ENCODE measurements around the gene ZNF248. TPM values are rescaled to one million over a fixed set of nuclear protein-coding genes. Genes with fewer than 3 reads are reported as not detected.

The ZNF248 gene
- total RNA-seq, 1 donor = 7.6 TPM

DNA sequence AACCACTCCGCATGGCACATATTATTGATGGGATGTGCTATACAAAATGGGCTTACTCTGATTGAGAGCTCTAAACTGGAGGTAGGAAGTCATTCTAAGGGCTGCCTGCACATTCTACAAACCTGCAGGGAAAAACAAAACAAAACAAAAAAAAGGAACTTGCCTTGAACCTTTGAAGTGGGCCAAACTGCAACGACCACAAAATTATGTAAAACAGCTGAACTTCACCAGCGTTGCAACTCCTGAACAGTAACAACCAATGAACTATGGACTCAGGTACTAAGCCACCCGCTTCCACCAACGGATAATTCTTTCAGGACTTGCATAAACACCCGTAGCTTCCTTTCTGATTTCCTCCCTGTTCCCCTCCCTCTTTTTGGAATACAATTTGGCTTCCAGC, 80.4 kb downstream of the ZNF248 start:
- Histone ChIP-seq H3K4me1 (ENCODE audit: insufficient read depth, low read length) (no peaks in the 10 kb centered on the region), H3K27ac (ENCODE audit: low read depth, low read length) (no peak overlapping the region), H3K36me3 (ENCODE audit: insufficient read depth, low read length) (no peaks in the 10 kb centered on the region), H3K79me2 (ENCODE audit: insufficient read depth, low read length) (no peaks in the 10 kb centered on the region), H3K27me3 (ENCODE audit: insufficient read depth, low read length) (no peaks in the 10 kb centered on the region), H3K4me3 (ENCODE audit: insufficient read depth, low read length) (no peak overlapping the region), H3K4me2 (ENCODE audit: insufficient read depth, low read length) (no peak overlapping the region), H2AFZ (ENCODE audit: low read length) (no peak overlapping the region), H4K20me1 (ENCODE audit: insufficient read depth, low read length) (no peaks in the 10 kb centered on the region), H3K9me3 (ENCODE audit: low read depth, low read length) (peaks cover 2% of the 10 kb centered on the region)
- no peak for DNase-seq (ENCODE audit: insufficient read length, low spot score, missing footprints)
- TF ChIP-seq, protein P1, sequence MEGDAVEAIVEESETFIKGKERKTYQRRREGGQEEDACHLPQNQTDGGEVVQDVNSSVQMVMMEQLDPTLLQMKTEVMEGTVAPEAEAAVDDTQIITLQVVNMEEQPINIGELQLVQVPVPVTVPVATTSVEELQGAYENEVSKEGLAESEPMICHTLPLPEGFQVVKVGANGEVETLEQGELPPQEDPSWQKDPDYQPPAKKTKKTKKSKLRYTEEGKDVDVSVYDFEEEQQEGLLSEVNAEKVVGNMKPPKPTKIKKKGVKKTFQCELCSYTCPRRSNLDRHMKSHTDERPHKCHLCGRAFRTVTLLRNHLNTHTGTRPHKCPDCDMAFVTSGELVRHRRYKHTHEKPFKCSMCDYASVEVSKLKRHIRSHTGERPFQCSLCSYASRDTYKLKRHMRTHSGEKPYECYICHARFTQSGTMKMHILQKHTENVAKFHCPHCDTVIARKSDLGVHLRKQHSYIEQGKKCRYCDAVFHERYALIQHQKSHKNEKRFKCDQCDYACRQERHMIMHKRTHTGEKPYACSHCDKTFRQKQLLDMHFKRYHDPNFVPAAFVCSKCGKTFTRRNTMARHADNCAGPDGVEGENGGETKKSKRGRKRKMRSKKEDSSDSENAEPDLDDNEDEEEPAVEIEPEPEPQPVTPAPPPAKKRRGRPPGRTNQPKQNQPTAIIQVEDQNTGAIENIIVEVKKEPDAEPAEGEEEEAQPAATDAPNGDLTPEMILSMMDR (IDR thresholded peaks at IDR 0.05; ENCODE audit: extremely low read depth, low read depth, low read length) = no peak

DNA sequence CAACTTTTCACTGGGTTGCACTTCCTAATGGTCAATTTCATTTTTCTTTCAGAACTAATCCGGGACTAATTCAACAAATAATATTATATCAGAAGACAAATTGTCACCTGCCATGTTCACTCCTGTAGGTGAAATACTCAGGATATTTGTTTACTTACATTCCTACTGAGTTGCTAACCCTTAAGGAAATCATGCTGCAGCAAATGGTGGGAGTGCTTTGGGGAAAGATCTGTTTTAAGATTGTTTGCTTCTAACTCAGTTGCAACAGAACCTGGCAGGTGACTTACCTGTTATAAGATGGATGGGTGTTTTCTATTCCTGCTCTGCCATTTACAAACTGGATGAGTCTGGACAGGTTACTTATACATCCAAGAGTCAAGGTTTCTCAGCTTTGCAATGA, 81.8 kb downstream of the ZNF248 start:
- TF ChIP-seq, protein P1 (IDR thresholded peaks at IDR 0.05; ENCODE audit: extremely low read depth, low read depth, low read length) = no peak
- no peaks in the 10 kb centered on the region for H4K20me1 ChIP-seq (ENCODE audit: insufficient read depth, low read length)
- no peaks in the 10 kb centered on the region for H3K79me2 ChIP-seq (ENCODE audit: insufficient read depth, low read length)
- H3K4me2 ChIP-seq (ENCODE audit: insufficient read depth, low read length) = no peak overlapping the region
- H2AFZ ChIP-seq (ENCODE audit: low read length) = no peak overlapping the region
- H3K27ac ChIP-seq (ENCODE audit: low read depth, low read length) = no peak overlapping the region
- no peaks in the 10 kb centered on the region for H3K36me3 ChIP-seq (ENCODE audit: insufficient read depth, low read length)
- H3K4me3 ChIP-seq (ENCODE audit: insufficient read depth, low read length) = no peak overlapping the region
- H3K4me1 ChIP-seq (ENCODE audit: insufficient read depth, low read length) = no peaks in the 10 kb centered on the region
- peaks cover 2% of the 10 kb centered on the region for H3K9me3 ChIP-seq (ENCODE audit: low read depth, low read length)
- DNase-seq (ENCODE audit: insufficient read length, low spot score, missing footprints) = no peak
- no peaks in the 10 kb centered on the region for H3K27me3 ChIP-seq (ENCODE audit: insufficient read depth, low read length)

DNA sequence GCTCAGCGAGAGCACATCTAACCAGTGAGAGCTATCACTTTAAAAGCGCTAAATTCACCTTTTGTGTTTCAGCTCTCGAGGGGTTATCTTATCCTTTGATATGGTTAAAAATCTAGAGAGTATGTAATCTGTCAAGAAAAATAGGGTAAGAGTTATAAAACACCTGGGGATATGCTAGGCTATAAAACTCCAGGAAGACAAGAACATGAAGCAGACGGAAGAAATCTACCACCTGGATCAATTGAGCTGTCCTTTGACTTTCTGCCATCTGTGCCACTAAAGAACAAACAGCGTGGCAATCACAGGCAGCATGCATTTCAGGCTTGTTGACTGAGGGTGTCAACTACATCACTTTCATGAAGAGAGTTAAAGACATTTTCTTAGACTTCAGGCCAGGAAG, 83.1 kb downstream of the ZNF248 start:
- Histone ChIP-seq H3K4me1 (ENCODE audit: insufficient read depth, low read length) (no peaks in the 10 kb centered on the region), H4K20me1 (ENCODE audit: insufficient read depth, low read length) (no peaks in the 10 kb centered on the region), H3K27me3 (ENCODE audit: insufficient read depth, low read length) (no peaks in the 10 kb centered on the region), H3K4me2 (ENCODE audit: insufficient read depth, low read length) (no peak overlapping the region), H2AFZ (ENCODE audit: low read length) (no peak overlapping the region), H3K36me3 (ENCODE audit: insufficient read depth, low read length) (no peaks in the 10 kb centered on the region), H3K27ac (ENCODE audit: low read depth, low read length) (no peak overlapping the region), H3K9me3 (ENCODE audit: low read depth, low read length) (peaks cover 2% of the 10 kb centered on the region), H3K79me2 (ENCODE audit: insufficient read depth, low read length) (no peaks in the 10 kb centered on the region), H3K4me3 (ENCODE audit: insufficient read depth, low read length) (no peak overlapping the region)
- TF ChIP-seq, protein P1 (IDR thresholded peaks at IDR 0.05; ENCODE audit: extremely low read depth, low read depth, low read length) = no peak
- no peak for DNase-seq (ENCODE audit: insufficient read length, low spot score, missing footprints)

DNA sequence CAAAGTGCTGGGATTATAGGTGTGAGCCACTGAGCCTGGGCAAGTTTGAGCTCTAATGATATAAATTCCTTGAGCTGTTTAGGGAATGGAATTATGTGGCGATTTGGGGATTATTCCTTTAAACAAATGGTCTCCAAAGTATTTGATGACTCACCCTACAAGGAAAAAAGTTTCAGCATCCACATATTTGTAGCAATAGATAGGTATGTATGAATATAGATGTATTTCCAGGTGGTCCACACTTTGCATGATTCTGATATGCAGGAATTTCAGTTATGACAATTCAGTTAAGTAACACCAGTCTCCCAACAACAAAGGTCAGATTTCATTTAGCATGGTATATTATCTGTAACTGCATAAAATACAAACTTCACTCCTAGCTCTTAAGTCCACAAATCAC, 92.2 kb downstream of the ZNF248 start:
- Histone ChIP-seq H3K4me2 (ENCODE audit: insufficient read depth, low read length) (no peak overlapping the region), H3K36me3 (ENCODE audit: insufficient read depth, low read length) (no peaks in the 10 kb centered on the region), H3K9me3 (ENCODE audit: low read depth, low read length) (no peaks in the 10 kb centered on the region), H4K20me1 (ENCODE audit: insufficient read depth, low read length) (no peaks in the 10 kb centered on the region), H3K4me1 (ENCODE audit: insufficient read depth, low read length) (no peaks in the 10 kb centered on the region), H2AFZ (ENCODE audit: low read length) (no peak overlapping the region), H3K4me3 (ENCODE audit: insufficient read depth, low read length) (no peak overlapping the region), H3K27me3 (ENCODE audit: insufficient read depth, low read length) (no peaks in the 10 kb centered on the region), H3K79me2 (ENCODE audit: insufficient read depth, low read length) (no peaks in the 10 kb centered on the region), H3K27ac (ENCODE audit: low read depth, low read length) (no peak overlapping the region)
- TF ChIP-seq, protein P1 (IDR thresholded peaks at IDR 0.05; ENCODE audit: extremely low read depth, low read depth, low read length) = no peak
- DNase-seq (ENCODE audit: insufficient read length, low spot score, missing footprints) = no peak

Data from osteoblast (primary cell).